22Rv1 (cell line): ENCODE results near the gene DRC1.

Source experiments
- ZFX ChIP-seq: fragments of 450-650 bp; IDR thresholded peaks from 2 replicates; pipeline ENCODE4 v1.6.1; 2017; ENCODE audit warnings: antibody characterized with exemption, borderline replicate concordance
- TF ChIP-seq, protein P1 (sequence below): fragments of 450-650 bp; IDR thresholded peaks from 2 replicates; pipeline ENCODE4 v1.5.1; 2017; ENCODE audit warnings: mild to moderate bottlenecking

DNA sequence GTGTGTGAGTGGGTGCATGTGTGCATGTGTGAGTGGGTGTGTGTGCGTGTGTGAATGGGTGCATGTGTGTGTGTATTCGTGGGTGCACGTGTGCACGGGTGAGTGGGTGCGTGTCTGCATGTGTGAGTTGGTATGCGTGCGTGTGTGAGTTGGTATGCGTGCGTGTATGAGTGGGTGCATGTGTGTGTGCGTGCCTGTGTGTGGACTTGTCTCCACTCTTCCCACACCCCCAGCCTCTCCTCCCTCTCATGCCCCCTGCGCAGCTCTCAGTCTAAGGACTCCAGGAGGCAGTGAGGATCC lies 81.3 kb downstream of the DRC1 start:
- TF ChIP-seq, protein P1, sequence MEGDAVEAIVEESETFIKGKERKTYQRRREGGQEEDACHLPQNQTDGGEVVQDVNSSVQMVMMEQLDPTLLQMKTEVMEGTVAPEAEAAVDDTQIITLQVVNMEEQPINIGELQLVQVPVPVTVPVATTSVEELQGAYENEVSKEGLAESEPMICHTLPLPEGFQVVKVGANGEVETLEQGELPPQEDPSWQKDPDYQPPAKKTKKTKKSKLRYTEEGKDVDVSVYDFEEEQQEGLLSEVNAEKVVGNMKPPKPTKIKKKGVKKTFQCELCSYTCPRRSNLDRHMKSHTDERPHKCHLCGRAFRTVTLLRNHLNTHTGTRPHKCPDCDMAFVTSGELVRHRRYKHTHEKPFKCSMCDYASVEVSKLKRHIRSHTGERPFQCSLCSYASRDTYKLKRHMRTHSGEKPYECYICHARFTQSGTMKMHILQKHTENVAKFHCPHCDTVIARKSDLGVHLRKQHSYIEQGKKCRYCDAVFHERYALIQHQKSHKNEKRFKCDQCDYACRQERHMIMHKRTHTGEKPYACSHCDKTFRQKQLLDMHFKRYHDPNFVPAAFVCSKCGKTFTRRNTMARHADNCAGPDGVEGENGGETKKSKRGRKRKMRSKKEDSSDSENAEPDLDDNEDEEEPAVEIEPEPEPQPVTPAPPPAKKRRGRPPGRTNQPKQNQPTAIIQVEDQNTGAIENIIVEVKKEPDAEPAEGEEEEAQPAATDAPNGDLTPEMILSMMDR: no peak
- no peak for TF ChIP-seq ZFX
